Heart left ventricle (tissue), 16 donors: ENCODE measurements around the gene PCDHGB5. TPM values are rescaled to one million over a fixed set of nuclear protein-coding genes. Genes with fewer than 3 reads are reported as not detected.
A peak's percentile ranks its signal among the peaks of the same experiment; 100 is the strongest.
"Not testable (repeated sequence)": the region's sequence is repeated elsewhere in the genome, so short reads cannot be mapped to it uniquely, and the experiment has no call there.

Source experiments
- ATAC-seq, 4 donors: fragments of 200-7000 bp; cut with Tn5 transposase; one replicate each; pipeline ENCODE4 v1.9.1; 2020 to 2022; ENCODE audit warnings: moderate library complexity in 4 of 4, mild to moderate bottlenecking in 3 of 4, moderate number of reproducible peaks in 1 of 4
- DNase-seq, 5 donors: peaks; one replicate each; pipeline ENCODE4 v3.0.0-alpha.2; 2020
- H3K27ac ChIP-seq, 12 donors: fragments of 200-600 bp; sonication (generic) in 4 of 12; one replicate each; pipeline versions ENCODE4 v1.5.0 to v1.8.0; 2016 to 2022; ENCODE audit warnings: mild to moderate bottlenecking in 2 of 12
- H3K27me3 ChIP-seq, 9 donors: fragments of 200-600 bp; sonication (generic) in 2 of 9; one replicate each; pipeline versions ENCODE4 v1.5.1 to v1.8.0; 2016 to 2022; ENCODE audit warnings: mild to moderate bottlenecking in 3 of 9
- H3K36me3 ChIP-seq, 9 donors: fragments of 200-600 bp; sonication (generic) in 2 of 9; one replicate each; pipeline versions ENCODE4 v1.5.0 to v1.8.0; 2018 to 2022; ENCODE audit warnings: mild to moderate bottlenecking in 2 of 9
- H3K4me1 ChIP-seq, 12 donors: fragments of 200-600 bp; sonication (generic) in 4 of 12; one replicate each; pipeline versions ENCODE4 v1.5.0 to v1.8.0; 2016 to 2022; ENCODE audit warnings: mild to moderate bottlenecking in 3 of 12
- H3K4me3 ChIP-seq, 12 donors: fragments of 200-600 bp; sonication (generic) in 4 of 12; one replicate each; pipeline versions ENCODE4 v1.5.0 to v1.8.0; 2017 to 2022; ENCODE audit warnings: mild to moderate bottlenecking in 9 of 12, moderate library complexity in 4 of 12
- H3K9me3 ChIP-seq, 12 donors: fragments of 200-600 bp; sonication (generic) in 4 of 12; one replicate each; pipeline versions ENCODE4 v1.5.0 to v1.8.0; 2016 to 2022; ENCODE audit warnings: mild to moderate bottlenecking in 1 of 12
- POLR2A ChIP-seq, 2 donors: fragments of 450-650 bp; IDR thresholded peaks; one replicate each; pipeline ENCODE4 v1.6.1; 2017; ENCODE audit warnings: antibody characterized with exemption in 2 of 2, mild to moderate bottlenecking in 2 of 2, moderate library complexity in 2 of 2
- WGBS, 4 donors: extraction: QIAGEN DNeasy Blood & Tissue Kit in 2 of 4; methylation state at CpG; one replicate each; pipeline versions ENCODE4 v1.1.5 to v1.1.7; 2013 to 2018; 5-methylcytosine and 5-hydroxymethylcytosine counted together
- intact Hi-C, 10 donors: fragments of 100-400 bp; cut with DNase I; formaldehyde crosslinking; loops; one replicate each; pipeline versions ENCODE4 v1.11.1 to v1.14.2; 2022
- polyA plus RNA-seq, 2 donors: library from polyadenylated mRNA; stranded (reverse); fragments of 200-250 nt; gene quantifications; one replicate each; pipeline ENCODE4 v1.2.3, GENCODE V29; 2013
- total RNA-seq, 9 donors: library from RNA; depleted of rRNA in 2 of 9; stranded (reverse); fragments of >200 nt in 2 of 9; fragmentation: NEBNext Ultra II Directional in 3 of 9; extraction: Animal tissue kit (Norgen Biotek cat#: 25700) in 3 of 9; gene quantifications; one replicate each; pipeline versions ENCODE4 v1.1.0 to v1.2.4, GENCODE V29; 2016 to 2023
- TF ChIP-seq, protein P1 (sequence below), 12 donors: fragments of 200-600 bp; sonication (generic) in 4 of 12; IDR thresholded peaks; one replicate each; pipeline versions ENCODE4 v1.5.0 to v1.8.0; 2018 to 2022; ENCODE audit warnings: antibody characterized with exemption in 12 of 12, mild to moderate bottlenecking in 5 of 12
- donor health status: ischemic (EF 13 %, LVEDD 7.1; RV severe dilation, severe dysfunction).
- donor health status: healthy with polysubstance abuse.
- donor health status: DM: no; HTN: yes; CAD: no.
- donor health status: DM: no; HTN: no; CAD: no.
- donor health status: ischemic (EF 25% LVEDD 6.9; RV normal size, moderate dysfunction).
- donor health status: ischemic (EF 25% LVEDD 5.7; RV mildly dilated, moderate dysfunction).
- donor health status: healthy.
- donor health status: DM: yes; HTN: yes; CAD: no.
- donor health status: ischemic (EF 35%, LVEDD 5.7; RV mildly dilated, moderate dysfunction).
- donor health status: nonischemic (EF 11% LVEDD 7.7; RV severe dilation, severe dysfunction).
- donor health status: DM: yes; HTN: yes; CAD: no.
- donor health status: PGD.
- donor health status: ischemic (EF 29% LVEDD 5.4; RV normal size, mild dysfunction).
- donor health status: nonischemic (EF 23%, LVEDD 6.1; RV moderate dilation, normal function).

Gene PCDHGB5
- total and polyA plus RNA-seq, 11 donors = 4.4 to 15.5 (median 8.1) TPM

- Histone ChIP-seq H3K36me3 (peaks cover 0 to 29% (median 0%) of the 10 kb centered on the region in 9 donors), H3K4me1 (peaks cover 0 to 8% (median 0%) of the 10 kb centered on the region in 12 donors), H3K4me3 (no peak overlapping the region), H3K9me3 (peaks cover 0 to 100% (median 53%) of the 10 kb centered on the region in 12 donors), H3K27me3 (peaks cover 0 to 75% (median 0%) of the 10 kb centered on the region in 9 donors), H3K27ac (no peak overlapping the region)
- WGBS, 4 donors = 68 to 79% (median 74%) methylated on average over 3 of the region's 3 CpGs
- ATAC-seq (no peak), DNase-seq (no peak)
- intact Hi-C loops = loop anchor here in 6 of 10 donors (5.0 to 10.0 kb wide), 5 partner anchors 47 to 146 kb away; partner anchors contain the start of genes PCDHGA5 (in 3 of the 6) and PCDHGA1 (in 1 of the 6)
- TF ChIP-seq, protein P1, sequence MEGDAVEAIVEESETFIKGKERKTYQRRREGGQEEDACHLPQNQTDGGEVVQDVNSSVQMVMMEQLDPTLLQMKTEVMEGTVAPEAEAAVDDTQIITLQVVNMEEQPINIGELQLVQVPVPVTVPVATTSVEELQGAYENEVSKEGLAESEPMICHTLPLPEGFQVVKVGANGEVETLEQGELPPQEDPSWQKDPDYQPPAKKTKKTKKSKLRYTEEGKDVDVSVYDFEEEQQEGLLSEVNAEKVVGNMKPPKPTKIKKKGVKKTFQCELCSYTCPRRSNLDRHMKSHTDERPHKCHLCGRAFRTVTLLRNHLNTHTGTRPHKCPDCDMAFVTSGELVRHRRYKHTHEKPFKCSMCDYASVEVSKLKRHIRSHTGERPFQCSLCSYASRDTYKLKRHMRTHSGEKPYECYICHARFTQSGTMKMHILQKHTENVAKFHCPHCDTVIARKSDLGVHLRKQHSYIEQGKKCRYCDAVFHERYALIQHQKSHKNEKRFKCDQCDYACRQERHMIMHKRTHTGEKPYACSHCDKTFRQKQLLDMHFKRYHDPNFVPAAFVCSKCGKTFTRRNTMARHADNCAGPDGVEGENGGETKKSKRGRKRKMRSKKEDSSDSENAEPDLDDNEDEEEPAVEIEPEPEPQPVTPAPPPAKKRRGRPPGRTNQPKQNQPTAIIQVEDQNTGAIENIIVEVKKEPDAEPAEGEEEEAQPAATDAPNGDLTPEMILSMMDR (IDR thresholded peaks at IDR 0.05) = no peak
- TF ChIP-seq POLR2A (IDR thresholded peaks at IDR 0.05) = no peak
Observed at GRCh38 chr5:141411575-141411974, 13.8 kb downstream of the PCDHGB5 start.

GRCh38 chr5:141412854-141413539 is 15.2 kb downstream of the PCDHGB5 start, which contains the start of gene PCDHGA10:
TSS of gene PCDHGA10 (plus strand) at chr5:141412987. CDS start at chr5:141413176, 189 bp downstream.
- H3K4me1 ChIP-seq = peaks cover 0 to 4% (median 0%) of the 10 kb centered on the region in 12 donors
- intact Hi-C loops = loop anchor here in 7 of 10 donors (2.0 to 10.0 kb wide), 6 partner anchors 48 to 148 kb away; partner anchors contain the start of genes PCDHGA5 (in 3 of the 7) and PCDHGA1 (in 1 of the 7)
- peak in 3 of 5 donors; percentile 53 to 61 (median 59) for DNase-seq
- TF ChIP-seq, protein P1 (IDR thresholded peaks at IDR 0.05) = peak; percentile 26 to 60 (median 42)
- TF ChIP-seq POLR2A (IDR thresholded peaks at IDR 0.05) = no peak
- H3K27me3 ChIP-seq = peaks cover 0 to 78% (median 0%) of the 10 kb centered on the region in 9 donors
- 27 to 44% (median 39%) methylated on average over 30 to 31 of the region's 31 CpGs for WGBS, 4 donors
- H3K27ac ChIP-seq = peak within 1 kb of the TSS in 1 of 12 donors; percentile 36
- ATAC-seq = peak; percentile 24 to 66 (median 64)
- peaks cover 0 to 100% (median 53%) of the 10 kb centered on the region in 12 donors for H3K9me3 ChIP-seq
- peak within 1 kb of the TSS in 10 of 12 donors; percentile 10 to 49 (median 36) for H3K4me3 ChIP-seq
- peaks cover 0 to 29% (median 0%) of the 10 kb centered on the region in 9 donors for H3K36me3 ChIP-seq

GRCh38 chr5:141413540-141414069 is 15.9 kb downstream of the PCDHGB5 start:
- peak in 2 of 4 donors; percentile 16 to 25 for ATAC-seq
- Histone ChIP-seq H3K4me3 (peak overlapping the region in 10 of 12 donors; percentile 10 to 49 (median 36)), H3K4me1 (peaks cover 0 to 9% (median 4%) of the 10 kb centered on the region in 12 donors), H3K27me3 (peaks cover 0 to 77% (median 0%) of the 10 kb centered on the region in 9 donors), H3K9me3 (peaks cover 0 to 100% (median 55%) of the 10 kb centered on the region in 12 donors), H3K27ac (no peak overlapping the region), H3K36me3 (peaks cover 0 to 32% (median 0%) of the 10 kb centered on the region in 9 donors)
- no peak for DNase-seq
- TF ChIP-seq, protein P1 (IDR thresholded peaks at IDR 0.05) = no peak
- TF ChIP-seq POLR2A (IDR thresholded peaks at IDR 0.05) = no peak
- WGBS, 4 donors = 28 to 42% (median 33%) methylated on average over 19 to 25 of the region's 25 CpGs
- intact Hi-C loops = loop anchor here in 7 of 10 donors (2.0 to 10.0 kb wide), 6 partner anchors 49 to 147 kb away; partner anchors contain the start of genes PCDHGA5 (in 3 of the 7) and PCDHGA1 (in 1 of the 7)

- H3K4me3 ChIP-seq, DNase-seq, ATAC-seq, H3K27ac ChIP-seq: not testable (repeated sequence)
- Histone ChIP-seq H3K4me1 (peaks cover 0 to 11% (median 4%) of the 10 kb centered on the region in 12 donors), H3K9me3 (peaks cover 0 to 100% (median 55%) of the 10 kb centered on the region in 12 donors), H3K27me3 (peaks cover 0 to 76% (median 0%) of the 10 kb centered on the region in 9 donors), H3K36me3 (peaks cover 0 to 36% (median 0%) of the 10 kb centered on the region in 9 donors)
- WGBS, 4 donors = 47 to 60% (median 49%) methylated on average over 7 to 46 of the region's 46 CpGs
- intact Hi-C loops = loop anchor here in 9 of 10 donors (5.0 to 10.0 kb wide), 8 partner anchors 50 to 148 kb away; partner anchors contain the start of genes PCDHGA5 (in 3 of the 9) and PCDHGA1 (in 1 of the 9)
Observed at GRCh38 chr5:141414548-141415274, 17.0 kb downstream of the PCDHGB5 start.

GRCh38 chr5:141415275-141415618 is 17.5 kb downstream of the PCDHGB5 start:
- H3K27ac ChIP-seq, H3K4me3 ChIP-seq, DNase-seq, ATAC-seq: not testable (repeated sequence)
- Histone ChIP-seq H3K27me3 (peaks cover 0 to 76% (median 0%) of the 10 kb centered on the region in 9 donors), H3K36me3 (peaks cover 0 to 39% (median 0%) of the 10 kb centered on the region in 9 donors), H3K9me3 (peaks cover 0 to 100% (median 53%) of the 10 kb centered on the region in 12 donors), H3K4me1 (peaks cover 0 to 12% (median 4%) of the 10 kb centered on the region in 12 donors)
- intact Hi-C loops = loop anchor here in 6 of 10 donors (5.0 to 10.0 kb wide), 6 partner anchors 50 to 147 kb away; partner anchors contain the start of gene PCDHGA5 (in 2 of the 6)
- WGBS, 4 donors = 43 to 59% (median 48%) methylated on average over 13 to 24 of the region's 24 CpGs
